ENCODE measurements around the gene KCNMB1.

The KCNMB1 gene

GRCh38 chr5:170375283-170375682 lies 13.9 kb downstream of the KCNMB1 start:
- H3K27ac ChIP-seq (ENCODE audit: poor library complexity, severe bottlenecking): no peak overlapping the region
- H3K27me3 ChIP-seq (ENCODE audit: insufficient read depth, poor library complexity, severe bottlenecking): no peaks in the 10 kb centered on the region
- DNase-seq (ENCODE audit: low spot score): no peak
- no peaks in the 10 kb centered on the region for H3K36me3 ChIP-seq (ENCODE audit: low read depth)
- H3K9me3 ChIP-seq (ENCODE audit: severe bottlenecking): no peaks in the 10 kb centered on the region
- H3K4me3 ChIP-seq (ENCODE audit: severe bottlenecking): no peak overlapping the region
- ATAC-seq (ENCODE audit: low read depth): no peak
- TF ChIP-seq, protein P1, sequence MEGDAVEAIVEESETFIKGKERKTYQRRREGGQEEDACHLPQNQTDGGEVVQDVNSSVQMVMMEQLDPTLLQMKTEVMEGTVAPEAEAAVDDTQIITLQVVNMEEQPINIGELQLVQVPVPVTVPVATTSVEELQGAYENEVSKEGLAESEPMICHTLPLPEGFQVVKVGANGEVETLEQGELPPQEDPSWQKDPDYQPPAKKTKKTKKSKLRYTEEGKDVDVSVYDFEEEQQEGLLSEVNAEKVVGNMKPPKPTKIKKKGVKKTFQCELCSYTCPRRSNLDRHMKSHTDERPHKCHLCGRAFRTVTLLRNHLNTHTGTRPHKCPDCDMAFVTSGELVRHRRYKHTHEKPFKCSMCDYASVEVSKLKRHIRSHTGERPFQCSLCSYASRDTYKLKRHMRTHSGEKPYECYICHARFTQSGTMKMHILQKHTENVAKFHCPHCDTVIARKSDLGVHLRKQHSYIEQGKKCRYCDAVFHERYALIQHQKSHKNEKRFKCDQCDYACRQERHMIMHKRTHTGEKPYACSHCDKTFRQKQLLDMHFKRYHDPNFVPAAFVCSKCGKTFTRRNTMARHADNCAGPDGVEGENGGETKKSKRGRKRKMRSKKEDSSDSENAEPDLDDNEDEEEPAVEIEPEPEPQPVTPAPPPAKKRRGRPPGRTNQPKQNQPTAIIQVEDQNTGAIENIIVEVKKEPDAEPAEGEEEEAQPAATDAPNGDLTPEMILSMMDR (IDR thresholded peaks at IDR 0.05; ENCODE audit: poor library complexity, severe bottlenecking): no peak
- H3K4me1 ChIP-seq (ENCODE audit: insufficient read depth, poor library complexity, severe bottlenecking): no peaks in the 10 kb centered on the region

- no peak for DNase-seq (ENCODE audit: low spot score)
- Histone ChIP-seq H3K36me3 (ENCODE audit: low read depth) (no peaks in the 10 kb centered on the region), H3K9me3 (ENCODE audit: severe bottlenecking) (no peaks in the 10 kb centered on the region), H3K4me3 (ENCODE audit: severe bottlenecking) (no peak overlapping the region), H3K27ac (ENCODE audit: poor library complexity, severe bottlenecking) (no peak overlapping the region), H3K4me1 (ENCODE audit: insufficient read depth, poor library complexity, severe bottlenecking) (no peaks in the 10 kb centered on the region), H3K27me3 (ENCODE audit: insufficient read depth, poor library complexity, severe bottlenecking) (no peaks in the 10 kb centered on the region)
- TF ChIP-seq, protein P1 (IDR thresholded peaks at IDR 0.05; ENCODE audit: poor library complexity, severe bottlenecking): no peak
- ATAC-seq (ENCODE audit: low read depth): no peak
These were observed 16.2 kb downstream of the KCNMB1 start for GRCh38 chr5:170372971-170373370.

DNA sequence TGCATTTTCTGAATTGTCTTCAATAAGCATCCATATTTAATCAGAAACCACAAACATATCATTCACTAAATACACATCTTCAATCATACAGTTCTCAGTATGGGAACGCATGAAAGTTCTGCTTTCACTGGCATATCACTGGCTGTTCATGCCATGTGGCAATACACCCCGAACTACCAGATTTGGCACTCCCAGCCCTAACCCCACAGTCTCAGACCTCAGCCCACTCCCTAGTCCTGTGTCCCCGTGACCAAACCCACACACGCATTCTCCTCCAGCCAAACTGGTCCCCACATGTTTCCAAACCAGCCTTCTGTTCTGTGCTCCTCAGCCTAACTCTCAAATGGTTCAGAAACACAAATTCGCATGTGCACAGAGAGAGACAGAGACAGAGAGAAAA lies 20.6 kb downstream of the KCNMB1 start:
- H3K9me3 ChIP-seq (ENCODE audit: severe bottlenecking): no peaks in the 10 kb centered on the region
- H3K27ac ChIP-seq (ENCODE audit: poor library complexity, severe bottlenecking): no peak overlapping the region
- TF ChIP-seq, protein P1 (IDR thresholded peaks at IDR 0.05; ENCODE audit: poor library complexity, severe bottlenecking): no peak
- ATAC-seq (ENCODE audit: low read depth) (no peak), DNase-seq (ENCODE audit: low spot score) (no peak)
- no peak overlapping the region for H3K4me3 ChIP-seq (ENCODE audit: severe bottlenecking)
- no peaks in the 10 kb centered on the region for H3K36me3 ChIP-seq (ENCODE audit: low read depth)
- H3K4me1 ChIP-seq (ENCODE audit: insufficient read depth, poor library complexity, severe bottlenecking): no peaks in the 10 kb centered on the region
- peaks cover 4% of the 10 kb centered on the region for H3K27me3 ChIP-seq (ENCODE audit: insufficient read depth, poor library complexity, severe bottlenecking)

GRCh38 chr5:170366276-170366675 lies 22.9 kb downstream of the KCNMB1 start:
- Histone ChIP-seq H3K27ac (ENCODE audit: poor library complexity, severe bottlenecking) (no peak overlapping the region), H3K36me3 (ENCODE audit: low read depth) (no peaks in the 10 kb centered on the region), H3K4me1 (ENCODE audit: insufficient read depth, poor library complexity, severe bottlenecking) (no peaks in the 10 kb centered on the region), H3K9me3 (ENCODE audit: severe bottlenecking) (no peaks in the 10 kb centered on the region), H3K4me3 (ENCODE audit: severe bottlenecking) (no peak overlapping the region), H3K27me3 (ENCODE audit: insufficient read depth, poor library complexity, severe bottlenecking) (peaks cover 4% of the 10 kb centered on the region)
- TF ChIP-seq, protein P1 (IDR thresholded peaks at IDR 0.05; ENCODE audit: poor library complexity, severe bottlenecking): no peak
- no peak for DNase-seq (ENCODE audit: low spot score)
- ATAC-seq (ENCODE audit: low read depth): no peak

GRCh38 chr5:170365831-170366230 lies 23.3 kb downstream of the KCNMB1 start:
- Histone ChIP-seq H3K4me1 (ENCODE audit: insufficient read depth, poor library complexity, severe bottlenecking) (no peaks in the 10 kb centered on the region), H3K4me3 (ENCODE audit: severe bottlenecking) (no peak overlapping the region), H3K36me3 (ENCODE audit: low read depth) (no peaks in the 10 kb centered on the region), H3K27ac (ENCODE audit: poor library complexity, severe bottlenecking) (no peak overlapping the region), H3K27me3 (ENCODE audit: insufficient read depth, poor library complexity, severe bottlenecking) (peaks cover 4% of the 10 kb centered on the region), H3K9me3 (ENCODE audit: severe bottlenecking) (no peaks in the 10 kb centered on the region)
- no peak for ATAC-seq (ENCODE audit: low read depth)
- TF ChIP-seq, protein P1 (IDR thresholded peaks at IDR 0.05; ENCODE audit: poor library complexity, severe bottlenecking): no peak
- DNase-seq (ENCODE audit: low spot score): no peak

Data from RWPE2 (cell line).